GM12892 (cell line): ENCODE results near the gene NOSTRIN.

Experiments used
- POLR2A ChIP-seq: IDR thresholded peaks from 2 replicates; pipeline ENCODE4 v1.6.1; 2011; ENCODE audit warnings: low read depth, low read length, control low read depth
- POLR2AphosphoS5 ChIP-seq: IDR thresholded peaks from 2 replicates; pipeline ENCODE4 v1.6.1; 2011; ENCODE audit warnings: low read depth, low read length, control low read depth
- TAF1 ChIP-seq: IDR thresholded peaks from 2 replicates; pipeline ENCODE4 v1.6.1; 2011; ENCODE audit warnings: low read depth, mild to moderate bottlenecking, control low read depth, low read length, borderline replicate concordance

DNA sequence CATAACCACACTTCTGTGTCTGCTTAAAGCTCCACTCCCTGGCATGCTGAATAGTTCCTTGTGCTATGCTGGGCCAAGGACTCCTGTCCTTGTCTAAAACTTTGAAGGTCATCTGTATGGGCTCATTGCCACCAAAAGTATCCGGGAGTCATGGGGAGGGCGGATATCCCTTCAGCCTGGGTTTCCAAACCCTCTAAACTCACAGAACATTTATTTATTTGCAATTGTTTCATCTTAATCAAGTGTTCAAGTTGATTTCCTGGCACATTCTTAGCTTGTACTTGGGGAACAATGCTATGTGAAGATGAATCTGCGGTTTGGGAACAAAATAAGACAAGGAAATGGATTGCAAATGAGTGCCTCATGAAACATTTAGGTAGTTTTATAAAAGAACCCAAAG lies 1.8 kb downstream of the NOSTRIN start:
- TF ChIP-seq POLR2A (no peak), TAF1 (no peak), POLR2AphosphoS5 (no peak)
